Keratinocyte (primary cell): ENCODE measurements around the gene PHOSPHO1. TPM values are rescaled to one million over a fixed set of nuclear protein-coding genes. Genes with fewer than 3 reads are reported as not detected.

Source experiments
- DNase-seq: peaks from one replicate; pipeline ENCODE4 v3.0.0-alpha.2; 2011; ENCODE audit warnings: low read depth, missing footprints, low spot score
- FAIRE-seq: peaks from 2 replicates; lab custom pipeline; 2011; peaks lifted over from hg19 to GRCh38; lab: Jason Lieb, UNC
- H2AFZ ChIP-seq: 2 replicates; pipeline ENCODE4 v1.6.0; 2012; ENCODE audit warnings: low read length, control low read depth, inconsistent platforms; ENCODE audit not compliant: control insufficient read depth
- H3K27ac ChIP-seq: 2 replicates; pipeline ENCODE4 v1.5.1; 2011; ENCODE audit warnings: low read length; ENCODE audit not compliant: control insufficient read depth, insufficient read depth
- H3K27me3 ChIP-seq: 3 replicates; pipeline ENCODE4 v1.6.0; 2011; ENCODE audit warnings: low read length; ENCODE audit not compliant: control insufficient read depth, insufficient read depth; ENCODE audit errors: extremely low read depth
- H3K36me3 ChIP-seq, 2 experiments: 2 replicates in 1 of 2; 3 replicates in 1 of 2; pipeline ENCODE4 v1.5.1; 2011; ENCODE audit warnings: low read length in 2 of 2, mild to moderate bottlenecking in 1 of 2; ENCODE audit not compliant: control insufficient read depth in 2 of 2, insufficient read depth in 2 of 2; ENCODE audit errors: extremely low read depth in 1 of 2
- H3K4me1 ChIP-seq: 3 replicates; pipeline ENCODE4 v1.5.1; 2011; ENCODE audit warnings: low read length; ENCODE audit not compliant: control insufficient read depth, insufficient read depth; ENCODE audit errors: extremely low read depth
- H3K4me2 ChIP-seq: 3 replicates; pipeline ENCODE4 v1.6.0; 2011; ENCODE audit warnings: low read depth, low read length; ENCODE audit not compliant: control insufficient read depth, insufficient read depth; ENCODE audit errors: extremely low read depth
- H3K4me3 ChIP-seq, 3 experiments: fragments of 200-600 bp in 1 of 3; sonication (generic) in 1 of 3; 2 replicates in 2 of 3; 3 replicates in 1 of 3; pipeline ENCODE4 v1.5.1; 2011 to 2016; ENCODE audit warnings: low read length in 3 of 3, mild to moderate bottlenecking in 3 of 3, control low read depth in 2 of 3, inconsistent platforms in 1 of 3, low read depth in 1 of 3, mixed read lengths in 1 of 3, mixed run types in 1 of 3, moderate library complexity in 1 of 3; ENCODE audit not compliant: control insufficient read depth in 2 of 3, insufficient read depth in 2 of 3; ENCODE audit errors: extremely low read depth in 1 of 3
- H3K79me2 ChIP-seq: 2 replicates; pipeline ENCODE4 v1.6.0; 2012; ENCODE audit warnings: low read length; ENCODE audit not compliant: control insufficient read depth, insufficient read depth
- H3K9ac ChIP-seq: 3 replicates; pipeline ENCODE4 v1.6.0; 2011; ENCODE audit warnings: low read length; ENCODE audit not compliant: control insufficient read depth, insufficient read depth; ENCODE audit errors: extremely low read depth
- H3K9me1 ChIP-seq: 3 replicates; pipeline ENCODE4 v1.6.0; 2011; ENCODE audit warnings: low read length; ENCODE audit not compliant: control insufficient read depth, insufficient read depth; ENCODE audit errors: extremely low read depth
- H3K9me3 ChIP-seq: 2 replicates; pipeline ENCODE4 v1.5.1; 2012; ENCODE audit warnings: low read depth, low read length; ENCODE audit not compliant: control insufficient read depth
- H4K20me1 ChIP-seq: 3 replicates; pipeline ENCODE4 v1.6.0; 2011; ENCODE audit warnings: low read length; ENCODE audit not compliant: control insufficient read depth, insufficient read depth; ENCODE audit errors: extremely low read depth
- CTCF ChIP-seq, 3 experiments: IDR thresholded peaks in 1 of 3; conservative IDR thresholded peaks in 1 of 3; optimal IDR thresholded peaks in 1 of 3; 2 replicates in 2 of 3; 3 replicates in 1 of 3; pipeline versions ENCODE3 to v1.5.1; 2011; ENCODE audit warnings: low read length in 3 of 3, mild to moderate bottlenecking in 3 of 3, moderate library complexity in 2 of 3, control low read depth in 1 of 3, inconsistent platforms in 1 of 3; ENCODE audit not compliant: insufficient read depth in 2 of 3; ENCODE audit errors: extremely low read depth in 1 of 3
- EZH2 ChIP-seq: IDR thresholded peaks from one replicate; pipeline ENCODE4 v1.6.1; 2012; ENCODE audit warnings: inconsistent platforms, mild to moderate bottlenecking, low read length, moderate library complexity
- dilution Hi-C: fragments of 300-500 bp; cut with MboI; formaldehyde crosslinking; loops from one replicate; pipeline ENCODE4 v1.7.0; 2020; ENCODE audit warnings: low sequenced_read_pairs; ENCODE audit not compliant: extremely low pct_ligation_motif_present
- polyA plus RNA-seq, 5 experiments: library from polyadenylated mRNA; depleted of rRNA in 3 of 5; stranded (reverse) in 3 of 5; stranded (forward) in 1 of 5; unstranded in 1 of 5; fragments of >200 nt; gene quantifications; 1 replicate in 1 of 5; 2 replicates in 3 of 5; 3 replicates in 1 of 5; pipeline versions ENCODE4 v1.2.1 to v1.2.3, GENCODE V29; 2011 to 2012; ENCODE audit warnings: missing spikeins in 2 of 5, low read depth in 1 of 5, low replicate concordance in 1 of 5

Gene PHOSPHO1
- polyA plus RNA-seq, 1 donor (not counting 4 experiments of a cell fraction or from before 2014, with no cell fraction given) = 0.04 TPM

GRCh38 chr17:49258394-49258793 lies 27.8 kb upstream of the PHOSPHO1 start:
- TF ChIP-seq CTCF (optimal IDR thresholded peaks at IDR 0.05 in 1 of 3, IDR thresholded peaks at IDR 0.05 in 1 of 3, conservative IDR thresholded peaks at IDR 0.05 in 1 of 3; ENCODE audit: extremely low read depth in 1 of 3, insufficient read depth in 2 of 3, low read length in 3 of 3) (no peak), EZH2 (no peak)
- Histone ChIP-seq H3K27me3 (no peaks in the 10 kb centered on the region), H3K36me3 (no peaks in the 10 kb centered on the region), H3K9me1 (no peaks in the 10 kb centered on the region), H3K4me1 (peaks cover 5% of the 10 kb centered on the region), H3K9ac (no peak overlapping the region), H3K27ac (no peak overlapping the region), H4K20me1 (no peaks in the 10 kb centered on the region), H3K4me3 (no peak overlapping the region), H3K79me2 (no peaks in the 10 kb centered on the region), H2AFZ (no peak overlapping the region), H3K9me3 (no peaks in the 10 kb centered on the region), H3K4me2 (no peak overlapping the region)
- dilution Hi-C loops = no loop called here
- no peak for FAIRE-seq
- DNase-seq = no peak

GRCh38 chr17:49255125-49255524 lies 24.5 kb upstream of the PHOSPHO1 start:
- no peaks in the 10 kb centered on the region for H4K20me1 ChIP-seq
- no peak for TF ChIP-seq CTCF (optimal IDR thresholded peaks at IDR 0.05 in 1 of 3, IDR thresholded peaks at IDR 0.05 in 1 of 3, conservative IDR thresholded peaks at IDR 0.05 in 1 of 3; ENCODE audit: extremely low read depth in 1 of 3, insufficient read depth in 2 of 3, low read length in 3 of 3)
- TF ChIP-seq EZH2 = no peak
- no peak overlapping the region for H3K4me3 ChIP-seq
- no peak for FAIRE-seq
- dilution Hi-C loops = no loop called here
- peaks cover 5% of the 10 kb centered on the region for H3K4me1 ChIP-seq
- no peak overlapping the region for H3K4me2 ChIP-seq
- no peak overlapping the region for H2AFZ ChIP-seq
- no peak overlapping the region for H3K27ac ChIP-seq
- no peak overlapping the region for H3K9ac ChIP-seq
- no peaks in the 10 kb centered on the region for H3K27me3 ChIP-seq
- no peak for DNase-seq
- H3K79me2 ChIP-seq = no peaks in the 10 kb centered on the region
- H3K9me1 ChIP-seq = no peaks in the 10 kb centered on the region
- H3K9me3 ChIP-seq = no peaks in the 10 kb centered on the region
- no peaks in the 10 kb centered on the region for H3K36me3 ChIP-seq
